OCI-M1 (cell line): ENCODE results near the gene ADRB1.

Source experiments
- DNase-seq: peaks from one replicate; lab custom pipeline; 2025; lab: John Stamatoyannopoulos, UW

Gene ADRB1

GRCh38 chr10:114026189-114027040 is 17.3 kb upstream of the ADRB1 start:
- no peak for DNase-seq

GRCh38 chr10:114027041-114027394 is 16.6 kb upstream of the ADRB1 start:
- no peak for DNase-seq

DNA sequence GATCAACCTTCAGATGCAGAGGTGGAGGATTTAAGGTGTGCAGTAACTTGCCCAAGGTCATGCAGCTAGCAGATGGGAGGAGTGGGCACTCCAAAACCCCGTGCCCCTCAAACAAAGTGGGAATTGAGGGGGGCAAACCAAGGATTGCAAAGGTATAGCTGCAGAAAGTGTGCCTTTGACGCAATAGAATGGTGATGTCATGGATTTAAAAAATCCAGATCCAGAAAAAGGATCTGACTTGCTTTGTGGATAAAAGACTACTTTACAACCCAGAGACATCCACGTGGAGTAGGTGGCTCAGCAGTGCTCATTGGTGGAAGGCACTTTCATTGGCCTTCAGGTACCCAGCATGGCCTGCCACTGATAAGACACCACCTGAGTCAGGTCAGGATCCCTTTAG is 15.7 kb upstream of the ADRB1 start:
- DNase-seq = no peak

GRCh38 chr10:114028425-114028824 is 15.2 kb upstream of the ADRB1 start:
- DNase-seq = no peak

GRCh38 chr10:114029655-114030054 is 14.0 kb upstream of the ADRB1 start:
- no peak for DNase-seq

DNA sequence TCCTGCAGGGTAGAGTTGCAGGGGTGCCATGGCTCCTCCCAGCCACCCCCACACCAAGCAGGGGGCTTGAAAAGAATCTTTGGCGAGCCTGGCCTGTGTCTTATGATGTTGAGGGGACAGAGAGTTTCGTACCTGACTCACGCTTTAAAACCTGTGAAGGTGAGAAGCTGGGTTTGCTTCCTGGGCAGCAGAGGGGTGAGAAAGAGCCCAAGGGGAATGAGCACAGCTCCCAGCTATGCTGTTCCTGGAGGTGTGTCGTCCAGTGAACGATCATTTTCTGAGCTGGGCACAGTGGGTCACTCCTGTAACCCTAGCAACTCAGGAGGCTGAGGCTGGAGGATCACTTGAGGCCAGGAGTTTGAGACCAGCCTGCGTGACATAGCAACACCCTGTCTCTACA is 13.5 kb upstream of the ADRB1 start:
- DNase-seq = no peak

DNA sequence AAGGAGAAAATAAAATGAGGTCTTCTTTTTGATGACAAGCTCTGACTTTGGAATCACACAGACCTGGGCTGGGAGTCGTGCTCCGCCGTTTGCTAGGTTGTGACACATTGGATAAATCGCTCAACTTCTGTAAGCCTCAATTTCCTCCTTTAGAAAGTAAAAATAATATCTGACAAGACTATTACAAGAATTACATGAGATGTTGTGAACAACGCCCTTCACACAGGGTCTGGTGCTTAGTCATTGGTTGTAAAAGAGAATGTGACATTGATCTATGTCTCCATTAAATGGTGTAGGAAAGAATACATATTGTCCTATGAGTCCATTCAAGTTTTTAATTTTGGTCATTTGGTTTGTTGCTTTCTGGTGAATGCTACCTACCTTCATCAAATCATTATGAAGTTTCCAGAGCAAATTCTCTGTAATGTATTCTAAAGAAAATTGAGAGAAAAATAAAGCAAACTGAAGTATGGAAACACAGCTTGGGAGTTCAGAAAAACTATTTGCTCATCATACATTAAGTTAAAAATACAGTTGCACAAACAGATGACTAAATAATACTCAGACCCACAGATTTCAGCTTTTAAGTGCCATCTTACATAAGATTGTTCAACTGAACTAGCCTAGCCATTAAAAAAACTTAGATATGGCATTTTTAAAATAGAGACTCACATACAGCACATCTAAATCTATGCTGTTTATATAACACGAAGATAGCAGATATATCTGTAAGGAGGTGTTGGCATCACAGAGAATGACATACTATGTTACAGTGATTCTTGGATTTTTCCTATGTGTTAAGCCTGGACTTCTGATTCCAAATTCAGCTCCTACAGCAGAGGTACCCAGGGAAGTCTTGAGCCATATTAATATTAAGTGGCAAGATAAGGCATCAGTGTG is 12.3 kb upstream of the ADRB1 start:
- DNase-seq = no peak

GRCh38 chr10:114033566-114033965 is 10.1 kb upstream of the ADRB1 start:
- no peak for DNase-seq

DNA sequence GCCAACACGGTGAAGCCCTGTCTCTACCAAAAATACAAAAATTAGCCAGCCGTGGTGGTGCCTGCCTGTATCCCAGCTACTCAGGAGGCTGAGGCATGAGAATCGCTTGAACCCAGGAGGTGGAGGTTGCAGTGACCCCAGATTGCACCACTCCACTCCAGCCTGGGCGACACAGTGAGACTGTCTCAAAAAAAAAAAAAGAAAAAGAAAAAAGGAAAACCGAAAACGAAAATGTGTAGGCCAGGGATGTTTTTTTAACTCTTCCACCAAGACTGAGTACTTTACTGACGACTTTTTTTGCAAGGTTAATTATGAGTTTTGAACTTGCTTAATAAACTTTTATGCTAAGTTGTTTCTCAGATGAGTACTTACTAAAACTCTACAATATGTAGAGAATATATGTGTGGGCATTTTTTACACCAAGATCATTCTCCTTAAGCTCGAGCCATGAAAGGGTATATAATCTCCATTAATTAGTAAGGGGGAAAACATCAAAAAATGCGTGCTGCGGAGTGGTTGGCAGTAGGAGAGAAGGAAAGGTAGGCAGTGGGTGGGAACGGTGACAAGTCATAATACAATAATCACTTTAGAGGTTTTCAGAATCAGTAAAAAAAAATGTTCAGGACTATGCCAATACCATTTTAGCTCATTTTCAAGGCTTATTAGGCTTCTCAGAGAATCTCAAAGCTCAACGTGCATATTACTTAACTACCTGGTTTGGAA is 8.6 kb upstream of the ADRB1 start:
- DNase-seq = no peak

DNA sequence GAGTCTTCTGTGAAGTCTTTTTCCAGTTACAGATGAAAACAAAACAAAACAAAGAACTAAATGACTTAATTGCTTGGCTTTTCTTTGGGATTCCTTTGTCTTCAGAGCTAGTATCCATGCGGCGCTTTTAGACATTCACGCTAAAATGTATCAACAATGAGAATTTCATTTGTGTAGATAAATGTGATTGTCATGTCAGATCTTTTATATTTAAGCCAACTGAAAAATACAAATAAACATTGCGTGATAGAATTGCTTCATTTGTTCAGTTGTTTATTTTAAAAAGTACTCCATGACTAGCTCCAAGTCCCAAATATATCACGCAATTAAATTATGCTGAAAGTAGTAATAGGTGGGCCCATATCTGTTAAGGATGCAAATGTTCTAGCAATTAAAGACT is 7.9 kb upstream of the ADRB1 start:
- DNase-seq = no peak

GRCh38 chr10:114038819-114039218 is 4.8 kb upstream of the ADRB1 start:
- DNase-seq = no peak

DNA sequence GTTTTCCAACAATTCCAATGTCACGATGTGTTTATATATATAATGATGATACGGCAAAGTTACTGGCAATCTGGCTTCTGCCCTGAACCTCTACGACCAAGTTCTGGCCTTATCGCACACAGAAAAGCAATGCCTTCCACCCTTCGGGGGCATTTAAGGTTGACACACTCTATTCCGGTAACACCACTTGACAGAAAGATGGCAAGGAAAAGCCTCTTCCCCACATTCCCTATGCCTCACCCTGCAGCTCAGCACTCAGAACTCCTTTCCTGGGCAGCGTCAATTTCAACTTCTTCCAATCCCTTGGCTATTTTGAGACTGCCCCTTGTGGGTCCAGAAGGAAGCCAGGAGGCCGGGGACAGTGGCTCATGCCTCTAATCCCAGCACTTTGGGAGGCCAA is 2.5 kb upstream of the ADRB1 start:
- no peak for DNase-seq

DNA sequence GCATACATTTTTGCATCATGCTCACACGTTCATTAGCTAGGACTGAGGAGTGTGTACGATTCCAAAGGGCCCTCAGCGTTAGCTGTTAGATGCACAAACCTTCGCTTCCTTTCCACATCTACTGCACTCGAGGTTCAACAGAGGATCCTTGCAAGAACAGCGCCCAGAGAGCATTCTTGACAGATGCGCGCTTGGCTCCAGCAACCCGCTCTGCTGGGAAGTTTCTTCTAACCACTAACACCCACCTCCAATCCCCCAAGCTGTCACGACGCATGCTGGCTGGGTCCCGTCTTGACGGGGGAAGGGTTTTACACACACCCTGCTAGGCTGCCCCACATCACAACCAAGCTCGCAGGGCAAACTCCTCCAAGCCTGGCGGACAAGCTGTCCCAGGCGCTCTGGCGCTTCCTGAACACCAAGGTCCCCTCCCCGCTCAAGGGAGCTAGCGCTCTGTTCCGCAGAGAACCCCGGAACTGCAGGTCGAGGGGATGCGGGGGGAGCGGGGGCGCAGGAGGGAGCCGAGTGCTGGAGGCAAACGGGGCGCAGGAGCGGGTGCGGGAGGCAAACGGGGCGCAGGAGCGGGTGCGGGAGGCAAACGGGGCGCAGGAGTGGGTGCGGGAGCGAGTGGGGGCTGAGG is 653 bp upstream of the ADRB1 start:
- DNase-seq = no peak

DNA sequence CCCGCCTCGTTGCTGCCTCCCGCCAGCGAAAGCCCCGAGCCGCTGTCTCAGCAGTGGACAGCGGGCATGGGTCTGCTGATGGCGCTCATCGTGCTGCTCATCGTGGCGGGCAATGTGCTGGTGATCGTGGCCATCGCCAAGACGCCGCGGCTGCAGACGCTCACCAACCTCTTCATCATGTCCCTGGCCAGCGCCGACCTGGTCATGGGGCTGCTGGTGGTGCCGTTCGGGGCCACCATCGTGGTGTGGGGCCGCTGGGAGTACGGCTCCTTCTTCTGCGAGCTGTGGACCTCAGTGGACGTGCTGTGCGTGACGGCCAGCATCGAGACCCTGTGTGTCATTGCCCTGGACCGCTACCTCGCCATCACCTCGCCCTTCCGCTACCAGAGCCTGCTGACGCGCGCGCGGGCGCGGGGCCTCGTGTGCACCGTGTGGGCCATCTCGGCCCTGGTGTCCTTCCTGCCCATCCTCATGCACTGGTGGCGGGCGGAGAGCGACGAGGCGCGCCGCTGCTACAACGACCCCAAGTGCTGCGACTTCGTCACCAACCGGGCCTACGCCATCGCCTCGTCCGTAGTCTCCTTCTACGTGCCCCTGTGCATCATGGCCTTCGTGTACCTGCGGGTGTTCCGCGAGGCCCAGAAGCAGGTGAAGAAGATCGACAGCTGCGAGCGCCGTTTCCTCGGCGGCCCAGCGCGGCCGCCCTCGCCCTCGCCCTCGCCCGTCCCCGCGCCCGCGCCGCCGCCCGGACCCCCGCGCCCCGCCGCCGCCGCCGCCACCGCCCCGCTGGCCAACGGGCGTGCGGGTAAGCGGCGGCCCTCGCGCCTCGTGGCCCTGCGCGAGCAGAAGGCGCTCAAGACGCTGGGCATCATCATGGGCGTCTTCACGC is 825 bp downstream of the ADRB1 start:
- DNase-seq = no peak

DNA sequence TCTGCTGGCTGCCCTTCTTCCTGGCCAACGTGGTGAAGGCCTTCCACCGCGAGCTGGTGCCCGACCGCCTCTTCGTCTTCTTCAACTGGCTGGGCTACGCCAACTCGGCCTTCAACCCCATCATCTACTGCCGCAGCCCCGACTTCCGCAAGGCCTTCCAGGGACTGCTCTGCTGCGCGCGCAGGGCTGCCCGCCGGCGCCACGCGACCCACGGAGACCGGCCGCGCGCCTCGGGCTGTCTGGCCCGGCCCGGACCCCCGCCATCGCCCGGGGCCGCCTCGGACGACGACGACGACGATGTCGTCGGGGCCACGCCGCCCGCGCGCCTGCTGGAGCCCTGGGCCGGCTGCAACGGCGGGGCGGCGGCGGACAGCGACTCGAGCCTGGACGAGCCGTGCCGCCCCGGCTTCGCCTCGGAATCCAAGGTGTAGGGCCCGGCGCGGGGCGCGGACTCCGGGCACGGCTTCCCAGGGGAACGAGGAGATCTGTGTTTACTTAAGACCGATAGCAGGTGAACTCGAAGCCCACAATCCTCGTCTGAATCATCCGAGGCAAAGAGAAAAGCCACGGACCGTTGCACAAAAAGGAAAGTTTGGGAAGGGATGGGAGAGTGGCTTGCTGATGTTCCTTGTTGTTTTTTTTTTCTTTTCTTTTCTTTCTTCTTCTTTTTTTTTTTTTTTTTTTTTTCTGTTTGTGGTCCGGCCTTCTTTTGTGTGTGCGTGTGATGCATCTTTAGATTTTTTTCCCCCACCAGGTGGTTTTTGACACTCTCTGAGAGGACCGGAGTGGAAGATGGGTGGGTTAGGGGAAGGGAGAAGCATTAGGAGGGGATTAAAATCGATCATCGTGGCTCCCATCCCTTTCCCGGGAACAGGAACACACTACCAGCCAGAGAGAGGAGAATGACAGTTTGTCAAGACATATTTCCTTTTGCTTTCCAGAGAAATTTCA is 1.7 kb downstream of the ADRB1 start:
- DNase-seq = no peak

- no peak for DNase-seq
Observed at GRCh38 chr10:114046087-114046458, 2.4 kb downstream of the ADRB1 start.

DNA sequence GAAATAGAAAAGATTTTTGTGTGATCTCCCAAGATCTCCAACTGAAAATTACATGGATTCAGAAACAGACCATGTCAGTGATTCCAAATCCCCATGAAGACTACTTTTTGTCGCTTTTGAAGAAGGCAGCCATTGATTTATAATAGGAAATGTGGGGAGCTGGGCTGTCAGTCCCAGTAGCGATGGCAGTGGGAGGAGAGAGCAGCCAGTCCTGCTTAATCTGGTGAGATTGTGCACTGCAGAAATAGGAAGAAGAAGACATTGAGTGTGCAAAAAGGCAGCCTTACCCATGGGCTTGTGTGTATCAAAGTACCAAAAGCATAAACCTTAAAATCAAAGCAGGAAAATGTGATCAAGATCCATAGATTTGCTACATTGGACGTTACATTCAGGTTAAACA is 4.8 kb downstream of the ADRB1 start:
- DNase-seq = no peak

DNA sequence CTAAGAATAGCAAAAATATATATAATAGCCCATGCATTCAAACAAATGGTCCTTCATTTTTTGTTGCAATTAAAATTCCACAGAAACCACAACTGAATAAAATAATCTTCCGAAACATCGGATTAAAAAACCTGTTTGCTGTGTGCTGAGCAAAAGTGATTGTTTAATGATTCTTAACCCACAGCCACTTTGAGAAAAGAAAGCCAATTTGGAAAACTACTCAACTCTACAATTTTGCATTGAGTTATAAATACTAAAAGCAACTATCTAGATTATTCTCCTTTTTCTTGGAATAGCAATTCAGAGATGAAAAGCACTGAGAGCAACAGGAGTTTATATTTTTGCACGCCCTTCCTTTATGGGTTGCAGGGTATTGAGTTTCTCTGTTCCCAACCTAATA is 8.0 kb downstream of the ADRB1 start:
- no peak for DNase-seq

- no peak for DNase-seq
Observed at GRCh38 chr10:114052255-114052654, 8.6 kb downstream of the ADRB1 start.

DNA sequence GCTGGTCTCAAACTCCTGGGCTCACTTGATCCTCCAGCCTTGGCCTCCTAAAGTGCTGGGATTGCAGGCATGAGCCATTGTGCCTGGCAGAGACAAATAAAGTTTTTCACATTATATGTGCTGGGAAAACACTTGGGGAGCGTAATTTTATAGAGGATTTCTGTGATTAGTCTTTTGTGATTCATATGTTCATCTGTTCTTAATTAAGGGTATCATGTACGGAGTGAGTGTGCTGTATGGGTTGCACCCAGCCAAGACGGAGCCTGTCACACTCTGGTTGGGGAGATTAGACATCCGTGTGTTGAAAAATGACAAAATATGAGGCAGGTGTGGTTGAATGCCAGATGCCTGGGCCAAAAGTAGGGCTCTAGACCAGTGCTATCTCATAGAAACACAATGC is 10.3 kb downstream of the ADRB1 start:
- DNase-seq = no peak
